Sigmoid colon (tissue), 7 donors: ENCODE measurements around the gene PRDM11. TPM values are rescaled to one million over a fixed set of nuclear protein-coding genes. Genes with fewer than 3 reads are reported as not detected.

Source experiments
- DNase-seq: peaks from one replicate; pipeline ENCODE4 v3.0.0-alpha.2; 2019
- H3K27ac ChIP-seq, 4 donors: fragments of 200-600 bp; sonication (generic); one replicate each; pipeline ENCODE4 v1.5.1; 2016 to 2019; ENCODE audit warnings: mild to moderate bottlenecking in 1 of 4
- H3K27me3 ChIP-seq, 3 donors: fragments of 200-600 bp; sonication (generic); one replicate each; pipeline ENCODE4 v1.5.1; 2019; ENCODE audit warnings: mild to moderate bottlenecking in 1 of 3
- H3K36me3 ChIP-seq, 4 donors: fragments of 200-600 bp; sonication (generic); one replicate each; pipeline ENCODE4 v1.5.1; 2016 to 2019
- H3K4me1 ChIP-seq, 4 donors: fragments of 200-600 bp; sonication (generic); one replicate each; pipeline ENCODE4 v1.5.1; 2017 to 2019
- H3K4me3 ChIP-seq, 4 donors: fragments of 200-600 bp; sonication (generic); one replicate each; pipeline ENCODE4 v1.5.1; 2017 to 2019; ENCODE audit warnings: mild to moderate bottlenecking in 2 of 4, moderate library complexity in 1 of 4
- H3K9me3 ChIP-seq, 4 donors: fragments of 200-600 bp in 3 of 4; sonication (generic) in 3 of 4; one replicate each; pipeline versions ENCODE4 v1.5.1 to v1.6.1; 2013 to 2019
- EP300 ChIP-seq, 4 donors: sonication (generic); formaldehyde crosslinking; IDR thresholded peaks; one replicate each; pipeline ENCODE4 v1.6.1; 2017; ENCODE audit warnings: antibody characterized with exemption in 4 of 4
- POLR2A ChIP-seq, 2 donors: fragments of 450-650 bp; IDR thresholded peaks; one replicate each; pipeline ENCODE4 v1.6.1; 2016; ENCODE audit warnings: antibody characterized with exemption in 2 of 2, mild to moderate bottlenecking in 2 of 2, moderate library complexity in 2 of 2
- POLR2AphosphoS5 ChIP-seq, 4 donors: sonication (generic); formaldehyde crosslinking; IDR thresholded peaks; one replicate each; pipeline ENCODE4 v1.6.1; 2017; ENCODE audit warnings: antibody characterized with exemption in 4 of 4
- WGBS, 2 donors: extraction: QIAGEN DNeasy Blood & Tissue Kit; methylation state at CpG; one replicate each; pipeline ENCODE4 v1.1.7; 2013; 5-methylcytosine and 5-hydroxymethylcytosine counted together
- intact Hi-C: fragments of 100-400 bp; cut with DNase I; formaldehyde crosslinking; loops from one replicate; pipeline ENCODE4 v1.15.1; 2023
- polyA plus RNA-seq, 3 donors: library from polyadenylated mRNA; stranded (reverse); fragments of 200-250 nt; gene quantifications; one replicate each; pipeline ENCODE4 v1.2.3, GENCODE V29; 2013
- total RNA-seq, 4 donors: library from RNA; depleted of rRNA; stranded (reverse); fragments of >200 nt; gene quantifications; one replicate each; pipeline ENCODE4 v1.1.0, GENCODE V29; 2016
- TF ChIP-seq, protein P1 (sequence below), 4 experiments: fragments of 450-650 bp in 3 of 4; fragments of 200-600 bp in 1 of 4; IDR thresholded peaks; one replicate each; pipeline ENCODE4 v1.5.1; 2016 to 2019; ENCODE audit warnings: antibody characterized with exemption in 4 of 4, mild to moderate bottlenecking in 3 of 4, moderate library complexity in 2 of 4
- donor health status: healthy with polysubstance abuse.
- donor health status: Bipolar disorder and iron deficiency.
- donor health status: healthy.

The PRDM11 gene
- total and polyA plus RNA-seq, 7 donors, result 0.92 to 23.2 (median 12.7) TPM

GRCh38 chr11:45102361-45102809, 44.1 kb upstream of the PRDM11 start:
- WGBS, 2 donors, result 34 to 48% methylated on average over 8 of the region's 8 CpGs
- Histone ChIP-seq H3K27me3 (peaks cover 0 to 18% (median 4%) of the 10 kb centered on the region in 3 donors), H3K4me3 (no peak overlapping the region), H3K27ac (no peak overlapping the region), H3K36me3 (no peaks in the 10 kb centered on the region), H3K4me1 (peaks cover 0 to 16% (median 6%) of the 10 kb centered on the region in 4 donors), H3K9me3 (no peaks in the 10 kb centered on the region)
- intact Hi-C loops, result no loop called here
- TF ChIP-seq, protein P1, sequence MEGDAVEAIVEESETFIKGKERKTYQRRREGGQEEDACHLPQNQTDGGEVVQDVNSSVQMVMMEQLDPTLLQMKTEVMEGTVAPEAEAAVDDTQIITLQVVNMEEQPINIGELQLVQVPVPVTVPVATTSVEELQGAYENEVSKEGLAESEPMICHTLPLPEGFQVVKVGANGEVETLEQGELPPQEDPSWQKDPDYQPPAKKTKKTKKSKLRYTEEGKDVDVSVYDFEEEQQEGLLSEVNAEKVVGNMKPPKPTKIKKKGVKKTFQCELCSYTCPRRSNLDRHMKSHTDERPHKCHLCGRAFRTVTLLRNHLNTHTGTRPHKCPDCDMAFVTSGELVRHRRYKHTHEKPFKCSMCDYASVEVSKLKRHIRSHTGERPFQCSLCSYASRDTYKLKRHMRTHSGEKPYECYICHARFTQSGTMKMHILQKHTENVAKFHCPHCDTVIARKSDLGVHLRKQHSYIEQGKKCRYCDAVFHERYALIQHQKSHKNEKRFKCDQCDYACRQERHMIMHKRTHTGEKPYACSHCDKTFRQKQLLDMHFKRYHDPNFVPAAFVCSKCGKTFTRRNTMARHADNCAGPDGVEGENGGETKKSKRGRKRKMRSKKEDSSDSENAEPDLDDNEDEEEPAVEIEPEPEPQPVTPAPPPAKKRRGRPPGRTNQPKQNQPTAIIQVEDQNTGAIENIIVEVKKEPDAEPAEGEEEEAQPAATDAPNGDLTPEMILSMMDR (IDR thresholded peaks at IDR 0.05), result no peak
- TF ChIP-seq POLR2AphosphoS5 (IDR thresholded peaks at IDR 0.05) (no peak), POLR2A (IDR thresholded peaks at IDR 0.05) (no peak), EP300 (IDR thresholded peaks at IDR 0.05) (no peak)
- DNase-seq, result no peak

- no peak overlapping the region for H3K27ac ChIP-seq
- TF ChIP-seq, protein P1 (IDR thresholded peaks at IDR 0.05), result peak; percentile 91 to 97 (median 96)
- TF ChIP-seq POLR2AphosphoS5 (IDR thresholded peaks at IDR 0.05), result no peak
- 11% methylated on average over 8 of the region's 8 CpGs for WGBS, 2 donors
- no peaks in the 10 kb centered on the region for H3K9me3 ChIP-seq
- peaks cover 0 to 10% (median 3%) of the 10 kb centered on the region in 4 donors for H3K4me1 ChIP-seq
- intact Hi-C loops, result no loop called here
- peaks cover 0 to 18% (median 4%) of the 10 kb centered on the region in 3 donors for H3K27me3 ChIP-seq
- H3K36me3 ChIP-seq, result no peaks in the 10 kb centered on the region
- peak; percentile 81 for DNase-seq
- H3K4me3 ChIP-seq, result no peak overlapping the region
Measured at GRCh38 chr11:45102810-45103621, 43.4 kb upstream of the PRDM11 start.

DNA sequence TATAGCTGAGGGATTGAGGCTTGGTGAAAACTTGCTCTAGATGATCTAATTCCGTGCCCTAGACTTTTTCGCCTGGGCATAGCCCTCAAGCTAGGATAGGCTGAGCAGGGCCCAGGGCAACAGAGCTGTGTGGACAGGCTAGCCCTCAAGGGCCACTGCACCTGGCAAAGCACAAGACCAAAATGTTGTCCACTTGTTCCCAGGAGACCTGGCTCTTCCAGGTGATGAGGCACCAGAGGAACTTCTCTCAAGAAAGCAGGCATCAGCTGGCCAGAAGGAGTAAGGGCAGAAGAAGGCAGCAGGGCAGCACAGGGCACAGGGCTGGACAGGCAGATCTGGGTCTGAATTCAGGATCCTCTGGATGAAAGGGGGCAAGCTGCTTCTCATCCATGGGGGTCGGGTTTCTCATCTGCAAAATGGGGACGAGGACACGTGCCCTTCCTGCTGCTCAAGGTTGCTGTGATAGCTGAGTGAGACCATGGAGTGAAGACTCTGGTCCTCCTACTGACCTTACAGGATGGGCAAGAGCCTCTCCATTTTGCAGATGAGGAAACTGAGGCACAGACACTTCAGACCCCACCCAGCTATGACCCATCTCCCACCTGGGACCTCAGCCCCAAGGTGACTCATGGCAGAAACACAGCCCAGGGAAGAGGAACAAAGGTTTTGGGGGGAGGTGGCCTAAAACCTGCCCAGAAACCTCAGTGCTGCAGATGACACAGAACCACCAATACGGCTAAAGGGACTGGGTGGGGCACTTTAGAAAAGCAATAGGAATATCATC, 42.2 kb upstream of the PRDM11 start:
- Histone ChIP-seq H3K4me1 (peaks cover 0 to 8% (median 2%) of the 10 kb centered on the region in 4 donors), H3K9me3 (no peaks in the 10 kb centered on the region), H3K36me3 (no peaks in the 10 kb centered on the region), H3K27me3 (peaks cover 0 to 18% (median 4%) of the 10 kb centered on the region in 3 donors), H3K27ac (no peak overlapping the region), H3K4me3 (no peak overlapping the region)
- intact Hi-C loops, result no loop called here
- 75 to 88% methylated on average over 6 of the region's 6 CpGs for WGBS, 2 donors
- TF ChIP-seq POLR2A (IDR thresholded peaks at IDR 0.05) (no peak), EP300 (IDR thresholded peaks at IDR 0.05) (no peak), POLR2AphosphoS5 (IDR thresholded peaks at IDR 0.05) (no peak)
- TF ChIP-seq, protein P1 (IDR thresholded peaks at IDR 0.05), result no peak
- DNase-seq, result no peak

GRCh38 chr11:45104790-45105084, 41.7 kb upstream of the PRDM11 start:
- H3K36me3 ChIP-seq, result no peaks in the 10 kb centered on the region
- no peak overlapping the region for H3K4me3 ChIP-seq
- no peak overlapping the region for H3K27ac ChIP-seq
- H3K4me1 ChIP-seq, result peaks cover 0 to 8% (median 2%) of the 10 kb centered on the region in 4 donors
- WGBS, 2 donors, result 80 to 89% methylated on average over 4 of the region's 4 CpGs
- no peaks in the 10 kb centered on the region for H3K9me3 ChIP-seq
- TF ChIP-seq, protein P1 (IDR thresholded peaks at IDR 0.05), result no peak
- TF ChIP-seq POLR2A (IDR thresholded peaks at IDR 0.05) (no peak), POLR2AphosphoS5 (IDR thresholded peaks at IDR 0.05) (no peak), EP300 (IDR thresholded peaks at IDR 0.05) (no peak)
- intact Hi-C loops, result loop anchor here (1.0 kb wide), 1 partner anchor 168 kb away; no protein-coding TSS in a partner anchor
- H3K27me3 ChIP-seq, result peaks cover 0 to 21% (median 4%) of the 10 kb centered on the region in 3 donors
- no peak for DNase-seq
